Heart left ventricle (tissue), 16 donors: Measurements from ENCODE around the gene MDM4. TPM values are rescaled to one million over a fixed set of nuclear protein-coding genes. Genes with fewer than 3 reads are reported as not detected.
A peak's percentile ranks its signal among the peaks of the same experiment; 100 is the strongest.
"Not testable (repeated sequence)": the region's sequence is repeated elsewhere in the genome, so short reads cannot be mapped to it uniquely, and the experiment has no call there.

ENCODE experiments used
- ATAC-seq, 4 donors: fragments of 200-7000 bp; cut with Tn5 transposase; one replicate each; pipeline ENCODE4 v1.9.1; 2020 to 2022; ENCODE audit warnings: moderate library complexity in 4 of 4, mild to moderate bottlenecking in 3 of 4, moderate number of reproducible peaks in 1 of 4
- DNase-seq, 5 donors: peaks; one replicate each; pipeline ENCODE4 v3.0.0-alpha.2; 2020
- H3K27ac ChIP-seq, 12 donors: fragments of 200-600 bp; sonication (generic) in 4 of 12; one replicate each; pipeline versions ENCODE4 v1.5.0 to v1.8.0; 2016 to 2022; ENCODE audit warnings: mild to moderate bottlenecking in 2 of 12
- H3K27me3 ChIP-seq, 9 donors: fragments of 200-600 bp; sonication (generic) in 2 of 9; one replicate each; pipeline versions ENCODE4 v1.5.1 to v1.8.0; 2016 to 2022; ENCODE audit warnings: mild to moderate bottlenecking in 3 of 9
- H3K36me3 ChIP-seq, 9 donors: fragments of 200-600 bp; sonication (generic) in 2 of 9; one replicate each; pipeline versions ENCODE4 v1.5.0 to v1.8.0; 2018 to 2022; ENCODE audit warnings: mild to moderate bottlenecking in 2 of 9
- H3K4me1 ChIP-seq, 12 donors: fragments of 200-600 bp; sonication (generic) in 4 of 12; one replicate each; pipeline versions ENCODE4 v1.5.0 to v1.8.0; 2016 to 2022; ENCODE audit warnings: mild to moderate bottlenecking in 3 of 12
- H3K4me3 ChIP-seq, 12 donors: fragments of 200-600 bp; sonication (generic) in 4 of 12; one replicate each; pipeline versions ENCODE4 v1.5.0 to v1.8.0; 2017 to 2022; ENCODE audit warnings: mild to moderate bottlenecking in 9 of 12, moderate library complexity in 4 of 12
- H3K9me3 ChIP-seq, 12 donors: fragments of 200-600 bp; sonication (generic) in 4 of 12; one replicate each; pipeline versions ENCODE4 v1.5.0 to v1.8.0; 2016 to 2022; ENCODE audit warnings: mild to moderate bottlenecking in 1 of 12
- POLR2A ChIP-seq, 2 donors: fragments of 450-650 bp; IDR thresholded peaks; one replicate each; pipeline ENCODE4 v1.6.1; 2017; ENCODE audit warnings: antibody characterized with exemption in 2 of 2, mild to moderate bottlenecking in 2 of 2, moderate library complexity in 2 of 2
- WGBS, 4 donors: extraction: QIAGEN DNeasy Blood & Tissue Kit in 2 of 4; methylation state at CpG; one replicate each; pipeline versions ENCODE4 v1.1.5 to v1.1.7; 2013 to 2018; 5-methylcytosine and 5-hydroxymethylcytosine counted together
- intact Hi-C, 10 donors: fragments of 100-400 bp; cut with DNase I; formaldehyde crosslinking; loops; one replicate each; pipeline versions ENCODE4 v1.11.1 to v1.14.2; 2022
- polyA plus RNA-seq, 2 donors: library from polyadenylated mRNA; stranded (reverse); fragments of 200-250 nt; gene quantifications; one replicate each; pipeline ENCODE4 v1.2.3, GENCODE V29; 2013
- total RNA-seq, 9 donors: library from RNA; depleted of rRNA in 2 of 9; stranded (reverse); fragments of >200 nt in 2 of 9; fragmentation: NEBNext Ultra II Directional in 3 of 9; extraction: Animal tissue kit (Norgen Biotek cat#: 25700) in 3 of 9; gene quantifications; one replicate each; pipeline versions ENCODE4 v1.1.0 to v1.2.4, GENCODE V29; 2016 to 2023
- TF ChIP-seq, protein P1 (sequence below), 12 donors: fragments of 200-600 bp; sonication (generic) in 4 of 12; IDR thresholded peaks; one replicate each; pipeline versions ENCODE4 v1.5.0 to v1.8.0; 2018 to 2022; ENCODE audit warnings: antibody characterized with exemption in 12 of 12, mild to moderate bottlenecking in 5 of 12
- donor health status: ischemic (EF 13 %, LVEDD 7.1; RV severe dilation, severe dysfunction).
- donor health status: healthy with polysubstance abuse.
- donor health status: DM: no; HTN: yes; CAD: no.
- donor health status: DM: no; HTN: no; CAD: no.
- donor health status: ischemic (EF 25% LVEDD 6.9; RV normal size, moderate dysfunction).
- donor health status: ischemic (EF 25% LVEDD 5.7; RV mildly dilated, moderate dysfunction).
- donor health status: healthy.
- donor health status: DM: yes; HTN: yes; CAD: no.
- donor health status: ischemic (EF 35%, LVEDD 5.7; RV mildly dilated, moderate dysfunction).
- donor health status: nonischemic (EF 11% LVEDD 7.7; RV severe dilation, severe dysfunction).
- donor health status: DM: yes; HTN: yes; CAD: no.
- donor health status: PGD.
- donor health status: ischemic (EF 29% LVEDD 5.4; RV normal size, mild dysfunction).
- donor health status: nonischemic (EF 23%, LVEDD 6.1; RV moderate dilation, normal function).

Gene MDM4
- total and polyA plus RNA-seq, 11 donors = 5.7 to 48.7 (median 31.6) TPM

DNA sequence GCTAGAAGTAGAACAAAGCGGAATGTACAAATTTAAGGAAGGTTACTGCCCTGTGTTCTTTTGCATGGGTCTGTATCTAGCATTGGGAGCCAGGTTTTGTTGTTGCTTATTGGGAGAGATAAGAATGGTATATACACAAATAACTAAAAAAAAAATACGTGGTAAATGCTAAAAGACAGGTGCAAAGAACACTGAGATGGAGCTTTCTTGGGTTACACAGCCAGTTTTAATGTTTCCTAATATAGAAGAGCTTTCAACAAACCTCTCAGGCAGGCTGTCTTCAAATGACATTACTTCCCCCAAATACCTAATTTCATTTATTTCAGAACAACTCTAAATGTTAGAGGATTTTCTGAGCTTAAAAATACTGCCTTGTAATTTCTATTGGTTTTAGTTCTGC, 1.4 kb upstream of the MDM4 start:
- no peak for ATAC-seq
- H3K4me3 ChIP-seq = no peak overlapping the region
- peaks cover 0 to 16% (median 11%) of the 10 kb centered on the region in 9 donors for H3K36me3 ChIP-seq
- H3K9me3 ChIP-seq = no peaks in the 10 kb centered on the region
- intact Hi-C loops = no loop called here
- H3K27ac ChIP-seq = no peak overlapping the region
- TF ChIP-seq POLR2A (IDR thresholded peaks at IDR 0.05) = no peak
- TF ChIP-seq, protein P1, sequence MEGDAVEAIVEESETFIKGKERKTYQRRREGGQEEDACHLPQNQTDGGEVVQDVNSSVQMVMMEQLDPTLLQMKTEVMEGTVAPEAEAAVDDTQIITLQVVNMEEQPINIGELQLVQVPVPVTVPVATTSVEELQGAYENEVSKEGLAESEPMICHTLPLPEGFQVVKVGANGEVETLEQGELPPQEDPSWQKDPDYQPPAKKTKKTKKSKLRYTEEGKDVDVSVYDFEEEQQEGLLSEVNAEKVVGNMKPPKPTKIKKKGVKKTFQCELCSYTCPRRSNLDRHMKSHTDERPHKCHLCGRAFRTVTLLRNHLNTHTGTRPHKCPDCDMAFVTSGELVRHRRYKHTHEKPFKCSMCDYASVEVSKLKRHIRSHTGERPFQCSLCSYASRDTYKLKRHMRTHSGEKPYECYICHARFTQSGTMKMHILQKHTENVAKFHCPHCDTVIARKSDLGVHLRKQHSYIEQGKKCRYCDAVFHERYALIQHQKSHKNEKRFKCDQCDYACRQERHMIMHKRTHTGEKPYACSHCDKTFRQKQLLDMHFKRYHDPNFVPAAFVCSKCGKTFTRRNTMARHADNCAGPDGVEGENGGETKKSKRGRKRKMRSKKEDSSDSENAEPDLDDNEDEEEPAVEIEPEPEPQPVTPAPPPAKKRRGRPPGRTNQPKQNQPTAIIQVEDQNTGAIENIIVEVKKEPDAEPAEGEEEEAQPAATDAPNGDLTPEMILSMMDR (IDR thresholded peaks at IDR 0.05) = no peak
- DNase-seq = no peak
- no peaks in the 10 kb centered on the region for H3K27me3 ChIP-seq
- WGBS, 4 donors = 69 to 75% (median 75%) methylated on average over 2 of the region's 2 CpGs
- H3K4me1 ChIP-seq = peaks cover 3 to 66% (median 24%) of the 10 kb centered on the region in 12 donors

DNA sequence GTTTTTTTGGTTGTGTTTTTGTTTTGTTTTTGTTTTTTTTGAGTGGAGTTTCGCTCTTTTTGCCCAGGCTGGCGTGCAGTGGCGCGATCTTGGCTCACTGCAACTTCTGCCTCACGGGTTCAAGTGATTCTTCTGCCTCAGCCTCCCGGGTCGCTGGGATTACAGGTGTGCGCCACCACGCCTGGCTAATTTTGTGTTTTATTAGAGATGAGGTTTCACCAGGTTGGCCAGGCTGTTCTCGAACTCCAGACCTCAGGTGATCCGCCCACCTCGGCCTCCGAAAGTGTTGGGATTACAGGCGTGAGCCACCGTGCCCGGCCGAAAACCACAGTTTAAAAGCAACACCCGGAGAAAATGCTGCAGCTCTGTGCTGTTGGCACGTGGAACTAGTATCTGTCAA, 1.2 kb downstream of the MDM4 start:
- Histone ChIP-seq H3K27ac (peak overlapping the region in 2 of 12 donors; percentile 90 to 98), H3K4me1 (peaks cover 3 to 82% (median 38%) of the 10 kb centered on the region in 12 donors), H3K36me3 (peaks cover 0 to 16% (median 11%) of the 10 kb centered on the region in 9 donors), H3K4me3 (peak overlapping the region in 10 of 12 donors; percentile 53 to 95 (median 78))
- ATAC-seq, H3K27me3 ChIP-seq, H3K9me3 ChIP-seq, DNase-seq, intact Hi-C loops: not testable (repeated sequence)
- WGBS, 4 donors = 82 to 92% (median 90%) methylated on average over 19 of the region's 19 CpGs

DNA sequence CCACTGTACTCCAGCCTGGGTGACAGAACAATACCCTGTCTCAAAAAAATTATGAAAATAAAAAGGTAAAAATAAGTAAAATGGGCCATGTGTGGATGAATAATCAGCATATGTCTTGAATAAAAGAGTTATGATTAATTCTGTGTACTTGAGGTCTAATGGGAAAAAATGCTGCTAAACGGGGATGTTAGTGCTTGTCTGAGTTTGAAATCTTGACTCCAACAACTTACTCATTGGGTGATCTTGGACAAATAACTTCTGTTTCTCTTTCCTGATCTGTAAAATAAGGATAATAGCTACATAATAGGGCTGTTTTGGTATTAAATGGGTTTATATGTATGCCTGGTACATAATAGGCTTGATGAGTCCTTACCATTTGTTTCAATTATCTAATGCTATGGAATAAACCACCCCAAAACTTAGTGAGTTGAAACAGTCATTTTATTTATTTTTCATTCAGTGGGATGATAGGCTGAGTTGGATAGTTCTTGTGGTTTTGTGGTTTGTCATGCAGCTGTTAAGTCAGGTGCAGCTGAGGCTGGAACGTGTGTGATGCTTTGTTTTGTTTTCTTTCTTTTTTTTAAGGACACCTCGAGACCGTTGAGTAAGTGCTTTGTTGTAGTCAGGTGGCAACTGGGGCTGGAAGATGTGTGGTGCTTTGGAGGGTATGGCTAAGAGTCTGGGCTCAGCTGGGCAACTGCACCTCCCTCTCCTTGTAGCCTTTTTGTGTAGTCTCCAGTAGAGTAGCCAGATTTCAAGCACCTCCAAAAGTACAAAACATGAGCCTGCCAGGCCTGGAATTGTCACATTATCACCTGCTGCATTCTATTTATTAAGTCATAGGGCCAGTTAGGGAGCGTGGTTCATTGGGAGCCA, 4.9 kb downstream of the MDM4 start:
- no peak overlapping the region for H3K4me3 ChIP-seq
- DNase-seq (no peak), ATAC-seq (peak; percentile 36 to 76 (median 41))
- 49 to 59% (median 54%) methylated on average over 5 of the region's 5 CpGs for WGBS, 4 donors
- peaks cover 0 to 38% (median 22%) of the 10 kb centered on the region in 9 donors for H3K36me3 ChIP-seq
- no peaks in the 10 kb centered on the region for H3K27me3 ChIP-seq
- peaks cover 0 to 10% (median 1%) of the 10 kb centered on the region in 12 donors for H3K9me3 ChIP-seq
- TF ChIP-seq, protein P1 (IDR thresholded peaks at IDR 0.05) = no peak
- TF ChIP-seq POLR2A (IDR thresholded peaks at IDR 0.05) = no peak
- H3K27ac ChIP-seq = peak overlapping the region in 8 of 12 donors; percentile 30 to 70 (median 60)
- H3K4me1 ChIP-seq = peaks cover 3 to 52% (median 35%) of the 10 kb centered on the region in 12 donors
- intact Hi-C loops = no loop called here

DNA sequence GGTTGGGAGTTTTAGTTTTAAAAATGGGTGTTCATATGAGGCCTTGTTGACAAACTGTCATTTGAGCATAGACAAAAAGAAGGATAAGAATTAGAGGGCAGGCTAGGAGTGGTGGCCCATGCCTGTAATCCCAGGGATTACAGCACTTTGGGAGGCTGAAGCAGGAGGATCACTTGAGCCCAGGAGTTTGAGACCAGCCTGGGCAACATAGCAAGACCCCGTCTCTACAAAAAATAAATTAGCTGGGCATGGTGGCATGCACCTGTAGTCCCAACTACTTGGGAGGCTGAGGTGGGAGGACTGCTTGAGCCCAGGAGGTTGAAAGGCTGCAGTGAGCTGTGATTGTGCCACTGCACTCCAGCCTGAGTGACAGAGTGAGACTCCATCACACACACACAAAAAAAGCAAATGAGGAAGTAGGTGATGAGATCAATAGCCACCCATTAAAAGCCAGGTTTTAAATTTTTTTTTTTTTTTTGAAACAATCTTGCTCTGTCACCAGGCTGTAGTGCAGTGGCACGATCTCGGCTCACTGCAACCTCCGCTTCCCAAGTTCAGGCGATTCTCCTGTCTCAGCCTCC, 5.8 kb downstream of the MDM4 start:
- WGBS, 4 donors = 73 to 91% (median 78%) methylated on average over 5 of the region's 5 CpGs
- intact Hi-C loops = not testable (repeated sequence)

DNA sequence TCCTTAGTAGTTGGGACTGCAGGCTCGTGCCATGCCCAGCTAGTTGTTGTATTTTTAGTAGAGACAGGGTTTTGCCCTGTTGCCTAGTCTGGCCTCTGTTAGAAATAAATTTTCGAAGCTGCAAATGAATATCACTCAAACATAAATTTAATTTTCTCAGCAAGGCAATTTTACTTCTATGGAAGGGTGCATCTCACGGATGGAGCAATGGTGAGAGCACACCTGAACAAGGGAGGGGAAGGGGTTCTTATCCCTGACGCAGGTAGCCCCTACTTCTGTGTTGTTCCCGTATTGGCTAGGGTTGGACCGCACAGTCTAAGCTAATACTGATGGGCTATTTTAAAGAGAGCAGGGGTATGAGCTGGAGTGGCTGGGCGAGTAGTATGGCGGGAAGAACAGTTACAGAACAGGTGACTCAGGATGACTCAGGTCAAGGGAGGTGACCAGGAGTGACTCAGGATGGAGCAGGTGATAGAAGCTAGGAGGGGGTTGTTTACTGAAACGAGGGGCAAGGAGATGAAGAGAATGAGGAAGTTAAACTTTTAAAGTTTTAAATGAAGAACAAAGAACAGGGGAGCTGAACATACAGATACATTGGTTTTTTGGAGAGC, 7.5 kb downstream of the MDM4 start:
- Histone ChIP-seq H3K9me3 (peaks cover 0 to 10% (median 1%) of the 10 kb centered on the region in 12 donors), H3K36me3 (peaks cover 0 to 55% (median 41%) of the 10 kb centered on the region in 9 donors), H3K27me3 (no peaks in the 10 kb centered on the region), H3K4me3 (no peak overlapping the region), H3K27ac (no peak overlapping the region), H3K4me1 (peaks cover 0 to 33% (median 20%) of the 10 kb centered on the region in 12 donors)
- TF ChIP-seq POLR2A (IDR thresholded peaks at IDR 0.05) = no peak
- TF ChIP-seq, protein P1 (IDR thresholded peaks at IDR 0.05) = no peak
- ATAC-seq = no peak
- WGBS, 4 donors = 96 to 98% (median 97%) methylated on average over 9 of the region's 9 CpGs
- intact Hi-C loops = no loop called here
- DNase-seq = no peak

More for the DNA sequence above, 5.8 kb downstream of the MDM4 start:
- H3K4me3 ChIP-seq, H3K27me3 ChIP-seq, ATAC-seq, H3K9me3 ChIP-seq, DNase-seq: not testable (repeated sequence)
- H3K27ac ChIP-seq = peak overlapping the region in 7 of 12 donors; percentile 30 to 70 (median 62)
- peaks cover 0 to 48% (median 31%) of the 10 kb centered on the region in 9 donors for H3K36me3 ChIP-seq
- H3K4me1 ChIP-seq = peaks cover 3 to 50% (median 34%) of the 10 kb centered on the region in 12 donors
